Activated CD4-positive, alpha-beta T cell treated with anti-CD3 and anti-CD28 coated beads, Interleukin-2, amount 10 ng/mL, durations not matched to agents 7 days and 5 days (primary cell): ENCODE data around the gene CRB1. TPM values are rescaled to one million over a fixed set of nuclear protein-coding genes. Genes with fewer than 3 reads are reported as not detected.

Experiments used
- CTCF ChIA-PET: fragments of 350-600 bp; sonication (Branson Sonifier 250); formaldehyde crosslinking; loops from one replicate; lab custom pipeline; 2021; ENCODE audit warnings: antibody characterized with exemption; lab: Charles Lee
- POLR2A ChIA-PET: fragments of 350-600 bp; sonication (Branson Sonifier 250); formaldehyde crosslinking; loops from one replicate; lab custom pipeline; 2021; ENCODE audit warnings: antibody characterized with exemption; lab: Charles Lee
- DNase-seq: peaks from one replicate; pipeline ENCODE4 v3.0.0-alpha.2; 2020
- H3K27ac Mint-ChIP-seq: one replicate; pipeline ENCODE4 v1.8.0; 2021; ENCODE audit warnings: mild to moderate bottlenecking, moderate library complexity, mixed read lengths
- H3K27me3 Mint-ChIP-seq: one replicate; pipeline ENCODE4 v1.8.0; 2021; ENCODE audit warnings: mixed read lengths
- H3K36me3 Mint-ChIP-seq: one replicate; pipeline ENCODE4 v1.8.0; 2021; ENCODE audit warnings: low read depth, mixed read lengths
- H3K4me1 Mint-ChIP-seq: one replicate; pipeline ENCODE4 v1.8.0; 2021; ENCODE audit warnings: mixed read lengths
- H3K4me3 Mint-ChIP-seq: one replicate; pipeline ENCODE4 v1.8.0; 2021; ENCODE audit warnings: mild to moderate bottlenecking, moderate library complexity, mixed read lengths
- H3K9me3 Mint-ChIP-seq: one replicate; pipeline ENCODE4 v1.8.0; 2021; ENCODE audit warnings: mixed read lengths
- total RNA-seq, 2 experiments: library from RNA; stranded (reverse); gene quantifications; one replicate each; pipeline ENCODE4 v1.2.3, GENCODE V29; 2021

The CRB1 gene
- total RNA-seq, 2 experiments from 2014 or later: 0.06 TPM; not detected in 1

- POLR2A ChIA-PET: no interaction called here
- DNase-seq: no peak
- Mint-ChIP-seq H3K27ac (no peak overlapping the region), H3K27me3 (peaks cover 2% of the 10 kb centered on the region), H3K4me1 (no peaks in the 10 kb centered on the region), H3K4me3 (no peak overlapping the region), H3K36me3 (no peaks in the 10 kb centered on the region), H3K9me3 (no peaks in the 10 kb centered on the region)
- CTCF ChIA-PET: interaction anchor here (0.7 to 1.5 kb wide), 2 partner anchors 23 to 1871 kb away, joined by 3 read pairs; no protein-coding TSS in a partner anchor
Observed at GRCh38 chr1:197333041-197333440, 65.0 kb downstream of the CRB1 start.

- no peaks in the 10 kb centered on the region for H3K27me3 Mint-ChIP-seq
- no peak overlapping the region for H3K4me3 Mint-ChIP-seq
- H3K9me3 Mint-ChIP-seq: no peaks in the 10 kb centered on the region
- CTCF ChIA-PET: no interaction called here
- H3K4me1 Mint-ChIP-seq: peaks cover 2% of the 10 kb centered on the region
- no peak overlapping the region for H3K27ac Mint-ChIP-seq
- no peak for DNase-seq
- H3K36me3 Mint-ChIP-seq: no peaks in the 10 kb centered on the region
- POLR2A ChIA-PET: no interaction called here
Observed at GRCh38 chr1:197336571-197336970, 68.5 kb downstream of the CRB1 start.

- CTCF ChIA-PET: no interaction called here
- Mint-ChIP-seq H3K9me3 (no peaks in the 10 kb centered on the region), H3K4me3 (no peak overlapping the region), H3K27me3 (no peaks in the 10 kb centered on the region), H3K27ac (no peak overlapping the region), H3K4me1 (peaks cover 10% of the 10 kb centered on the region), H3K36me3 (no peaks in the 10 kb centered on the region)
- no peak for DNase-seq
- POLR2A ChIA-PET: no interaction called here
Observed at GRCh38 chr1:197339106-197340060, 71.3 kb downstream of the CRB1 start.

DNA sequence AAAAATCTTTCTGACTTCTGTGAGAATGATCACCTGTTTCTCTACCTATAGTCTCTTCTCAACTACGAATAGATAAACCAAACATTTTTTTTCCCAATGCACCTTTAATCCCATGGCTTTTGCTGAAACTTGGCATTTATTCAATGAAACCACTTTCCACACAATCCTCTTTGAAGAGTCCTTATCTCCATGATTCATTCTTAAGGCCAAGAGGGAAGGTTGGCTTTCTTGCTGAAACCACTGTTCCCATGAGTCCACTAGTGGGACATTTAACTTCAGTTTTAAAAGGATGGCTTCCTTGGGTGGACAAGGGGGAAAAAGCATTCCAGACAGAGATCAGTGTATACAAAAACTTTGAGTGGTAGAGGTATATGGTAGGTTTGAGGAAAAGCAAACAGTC is 73.6 kb downstream of the CRB1 start:
- H3K27ac Mint-ChIP-seq: no peak overlapping the region
- no peaks in the 10 kb centered on the region for H3K9me3 Mint-ChIP-seq
- H3K4me3 Mint-ChIP-seq: no peak overlapping the region
- no peak for DNase-seq
- POLR2A ChIA-PET: no interaction called here
- no peaks in the 10 kb centered on the region for H3K27me3 Mint-ChIP-seq
- H3K4me1 Mint-ChIP-seq: peaks cover 10% of the 10 kb centered on the region
- H3K36me3 Mint-ChIP-seq: no peaks in the 10 kb centered on the region
- CTCF ChIA-PET: no interaction called here

GRCh38 chr1:197342044-197342565 is 74.1 kb downstream of the CRB1 start:
- CTCF ChIA-PET: interaction anchor here (1.2 kb wide), 1 partner anchor 12 kb away, joined by 3 read pairs; no protein-coding TSS in a partner anchor
- no peak overlapping the region for H3K4me3 Mint-ChIP-seq
- H3K9me3 Mint-ChIP-seq: no peaks in the 10 kb centered on the region
- no peaks in the 10 kb centered on the region for H3K36me3 Mint-ChIP-seq
- no peak overlapping the region for H3K27ac Mint-ChIP-seq
- POLR2A ChIA-PET: no interaction called here
- H3K27me3 Mint-ChIP-seq: no peaks in the 10 kb centered on the region
- peaks cover 10% of the 10 kb centered on the region for H3K4me1 Mint-ChIP-seq
- DNase-seq: no peak

- CTCF ChIA-PET: interaction anchor here (1.2 kb wide), 1 partner anchor 11 kb away, joined by 3 read pairs; no protein-coding TSS in a partner anchor
- H3K4me1 Mint-ChIP-seq: peaks cover 10% of the 10 kb centered on the region
- DNase-seq: no peak
- no peak overlapping the region for H3K27ac Mint-ChIP-seq
- POLR2A ChIA-PET: no interaction called here
- no peaks in the 10 kb centered on the region for H3K27me3 Mint-ChIP-seq
- H3K4me3 Mint-ChIP-seq: no peak overlapping the region
- no peaks in the 10 kb centered on the region for H3K9me3 Mint-ChIP-seq
- H3K36me3 Mint-ChIP-seq: no peaks in the 10 kb centered on the region
Observed at GRCh38 chr1:197342669-197343068, 74.6 kb downstream of the CRB1 start.

- H3K36me3 Mint-ChIP-seq: no peaks in the 10 kb centered on the region
- no peak for DNase-seq
- H3K9me3 Mint-ChIP-seq: no peaks in the 10 kb centered on the region
- H3K4me1 Mint-ChIP-seq: peaks cover 10% of the 10 kb centered on the region
- CTCF ChIA-PET: interaction anchor here (0.8 kb wide), 1 partner anchor 13 kb away, joined by 3 read pairs; no protein-coding TSS in a partner anchor
- H3K27me3 Mint-ChIP-seq: no peaks in the 10 kb centered on the region
- POLR2A ChIA-PET: no interaction called here
- no peak overlapping the region for H3K4me3 Mint-ChIP-seq
- no peak overlapping the region for H3K27ac Mint-ChIP-seq
Observed at GRCh38 chr1:197343663-197344273, 75.7 kb downstream of the CRB1 start.

DNA sequence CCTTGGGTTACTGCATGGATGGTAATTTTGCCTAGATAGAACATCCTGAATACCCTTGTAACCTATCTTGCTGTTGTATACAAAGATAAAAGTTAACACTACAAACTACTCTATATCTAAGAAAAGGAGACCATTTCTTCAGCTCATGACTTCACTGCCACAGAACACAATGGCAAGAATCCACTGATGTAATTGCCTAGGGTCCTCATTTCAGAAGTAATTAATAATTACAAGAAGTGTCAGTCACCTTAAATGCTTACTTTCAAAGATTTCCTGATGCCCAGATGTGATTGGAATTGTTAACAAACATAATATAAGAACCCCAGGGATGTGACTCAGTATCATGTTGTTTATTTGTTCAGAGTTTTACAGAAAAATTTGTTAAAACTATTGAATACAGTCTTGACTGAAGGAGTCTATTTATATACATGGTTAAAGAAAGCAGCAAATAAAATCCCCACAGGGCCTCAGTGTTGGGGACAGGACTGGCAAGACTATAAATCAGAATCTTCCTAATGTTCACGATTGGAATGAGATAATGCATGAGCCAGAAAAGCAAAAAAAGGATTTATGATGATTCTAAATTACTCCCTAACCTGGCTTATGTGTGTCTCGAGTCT is 83.9 kb downstream of the CRB1 start:
- CTCF ChIA-PET: no interaction called here
- H3K9me3 Mint-ChIP-seq: no peaks in the 10 kb centered on the region
- no peaks in the 10 kb centered on the region for H3K4me1 Mint-ChIP-seq
- no peak overlapping the region for H3K27ac Mint-ChIP-seq
- H3K4me3 Mint-ChIP-seq: no peak overlapping the region
- POLR2A ChIA-PET: no interaction called here
- H3K27me3 Mint-ChIP-seq: no peaks in the 10 kb centered on the region
- DNase-seq: no peak
- no peaks in the 10 kb centered on the region for H3K36me3 Mint-ChIP-seq

DNA sequence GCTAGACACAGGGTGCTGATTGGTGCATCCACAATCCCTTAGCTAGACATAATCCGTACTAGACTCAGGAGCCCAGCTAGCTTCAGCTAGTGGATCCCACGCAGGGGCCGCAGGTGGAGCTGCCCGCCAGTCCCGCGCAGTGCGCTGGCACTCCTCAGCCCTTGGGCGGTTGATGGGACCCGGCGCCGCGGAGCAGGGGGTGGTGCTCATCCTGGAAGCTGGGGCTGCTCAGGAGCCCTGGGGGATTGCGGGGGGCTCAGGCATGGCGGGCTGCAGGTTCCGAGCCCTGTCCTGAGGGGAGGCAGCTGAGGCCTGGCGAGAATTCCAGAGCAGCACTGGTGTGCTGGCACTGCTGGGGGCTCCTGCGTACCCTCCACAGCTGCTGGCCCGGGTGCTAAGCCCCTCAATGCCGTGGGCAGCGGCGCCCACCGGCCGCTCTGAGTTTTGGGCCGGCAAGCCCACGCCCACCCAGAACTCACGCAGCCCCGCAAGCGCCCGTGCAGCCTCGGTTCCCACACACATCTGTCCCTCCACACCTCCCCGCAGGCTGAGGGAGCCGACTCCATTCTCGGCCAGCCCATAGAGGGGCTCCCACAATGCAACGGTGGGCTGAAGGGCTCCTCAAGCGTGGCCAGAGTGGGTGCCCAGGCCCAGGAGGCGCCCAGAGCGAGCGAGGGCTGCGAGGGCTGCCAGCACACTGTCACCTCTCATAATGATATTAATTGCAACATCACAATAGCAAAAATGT is 87.4 kb downstream of the CRB1 start:
- Mint-ChIP-seq H3K27ac (peak overlapping the region; percentile 31), H3K4me3 (no peak overlapping the region), H3K27me3 (no peaks in the 10 kb centered on the region), H3K9me3 (no peaks in the 10 kb centered on the region), H3K36me3 (no peaks in the 10 kb centered on the region), H3K4me1 (no peaks in the 10 kb centered on the region)
- no peak for DNase-seq
- ChIA-PET POLR2A (interaction anchor here (0.7 kb wide), 1 partner anchor 124 kb away, joined by 3 read pairs; no protein-coding TSS in a partner anchor), CTCF (no interaction called here)

GRCh38 chr1:197356723-197357533 is 88.9 kb downstream of the CRB1 start:
- no peak overlapping the region for H3K27ac Mint-ChIP-seq
- H3K36me3 Mint-ChIP-seq: no peaks in the 10 kb centered on the region
- H3K9me3 Mint-ChIP-seq: no peaks in the 10 kb centered on the region
- CTCF ChIA-PET: interaction anchor here (0.8 to 1.5 kb wide), 4 partner anchors 13 to 177 kb away, joined by 3 to 6 read pairs (median 3); no protein-coding TSS in a partner anchor
- H3K4me3 Mint-ChIP-seq: no peak overlapping the region
- H3K27me3 Mint-ChIP-seq: no peaks in the 10 kb centered on the region
- peak; percentile 37 for DNase-seq
- H3K4me1 Mint-ChIP-seq: no peaks in the 10 kb centered on the region
- POLR2A ChIA-PET: no interaction called here

DNA sequence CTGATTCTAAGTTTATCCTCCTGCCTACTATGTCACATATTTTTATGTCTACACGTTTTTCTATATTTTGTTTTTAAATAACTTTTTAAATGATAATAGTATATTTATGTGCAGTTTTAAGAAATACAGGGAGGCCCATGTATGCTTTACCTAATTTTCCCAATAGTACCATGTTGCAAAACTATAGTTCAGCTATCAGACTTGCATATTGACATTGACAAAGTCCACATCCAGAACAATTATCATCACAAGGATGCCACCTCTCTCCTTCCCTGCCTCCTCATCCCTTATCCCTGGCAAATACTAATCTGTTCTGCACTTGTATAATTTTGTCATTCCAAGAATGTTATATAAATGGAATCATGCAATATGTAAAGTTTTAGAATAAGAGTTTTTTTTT is 90.9 kb downstream of the CRB1 start:
- ChIA-PET POLR2A (no interaction called here), CTCF (no interaction called here)
- no peak for DNase-seq
- no peaks in the 10 kb centered on the region for H3K9me3 Mint-ChIP-seq
- no peak overlapping the region for H3K27ac Mint-ChIP-seq
- no peaks in the 10 kb centered on the region for H3K27me3 Mint-ChIP-seq
- H3K36me3 Mint-ChIP-seq: no peaks in the 10 kb centered on the region
- no peaks in the 10 kb centered on the region for H3K4me1 Mint-ChIP-seq
- no peak overlapping the region for H3K4me3 Mint-ChIP-seq
